Heart left ventricle (tissue), 13 donors: ENCODE results near the gene RELB.

Source experiments
- POLR2A ChIP-seq, 2 donors: fragments of 450-650 bp; IDR thresholded peaks; one replicate each; pipeline ENCODE4 v1.6.1; 2017; ENCODE audit warnings: antibody characterized with exemption in 2 of 2, mild to moderate bottlenecking in 2 of 2, moderate library complexity in 2 of 2
- TF ChIP-seq, protein P1 (sequence below), 12 donors: fragments of 200-600 bp; sonication (generic) in 4 of 12; IDR thresholded peaks; one replicate each; pipeline versions ENCODE4 v1.5.0 to v1.8.0; 2018 to 2022; ENCODE audit warnings: antibody characterized with exemption in 12 of 12, mild to moderate bottlenecking in 5 of 12
- donor health status: ischemic (EF 13 %, LVEDD 7.1; RV severe dilation, severe dysfunction).
- donor health status: DM: no; HTN: yes; CAD: no.
- donor health status: DM: no; HTN: no; CAD: no.
- donor health status: ischemic (EF 25% LVEDD 6.9; RV normal size, moderate dysfunction).
- donor health status: ischemic (EF 25% LVEDD 5.7; RV mildly dilated, moderate dysfunction).
- donor health status: ischemic (EF 35%, LVEDD 5.7; RV mildly dilated, moderate dysfunction).
- donor health status: nonischemic (EF 11% LVEDD 7.7; RV severe dilation, severe dysfunction).
- donor health status: DM: yes; HTN: yes; CAD: no.
- donor health status: PGD.
- donor health status: ischemic (EF 29% LVEDD 5.4; RV normal size, mild dysfunction).
- donor health status: nonischemic (EF 23%, LVEDD 6.1; RV moderate dilation, normal function).

DNA sequence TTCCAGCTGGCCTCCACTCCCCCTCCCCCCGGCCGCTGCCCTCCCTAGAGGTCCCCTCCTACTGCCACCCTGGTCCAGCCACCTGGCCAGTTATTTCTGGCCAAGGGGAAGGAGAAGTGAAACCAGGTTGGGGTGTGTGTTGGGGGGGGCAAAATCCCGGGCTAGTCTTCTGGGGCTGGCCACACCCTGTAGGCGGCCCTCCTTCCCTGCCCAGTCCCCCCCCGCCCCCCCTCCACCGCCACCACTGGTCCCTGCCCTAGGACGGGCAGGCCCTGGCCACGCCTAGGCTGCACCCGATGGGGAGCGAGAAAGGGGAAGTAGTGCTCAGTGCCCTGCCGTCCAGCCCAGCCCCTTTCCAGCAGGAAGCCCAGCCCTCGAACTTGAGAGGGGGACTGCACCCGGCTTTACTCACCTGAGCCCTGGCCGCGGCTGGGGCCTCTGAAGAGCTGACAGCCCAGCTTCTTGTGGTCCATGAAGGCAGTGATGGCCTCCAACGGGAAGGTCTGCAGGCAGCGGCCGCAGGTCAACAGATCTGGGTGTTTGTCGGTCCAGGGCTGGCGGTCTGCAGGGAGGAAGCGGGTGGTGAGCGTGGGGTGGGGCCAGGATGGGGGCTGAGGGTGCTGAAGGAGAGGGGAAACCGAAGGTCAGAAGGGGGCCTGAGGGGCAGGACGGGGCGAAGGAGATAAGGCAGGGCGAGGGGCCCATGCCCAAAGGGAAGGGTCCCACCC lies 74.2 kb downstream of the RELB start:
- TF ChIP-seq, protein P1, sequence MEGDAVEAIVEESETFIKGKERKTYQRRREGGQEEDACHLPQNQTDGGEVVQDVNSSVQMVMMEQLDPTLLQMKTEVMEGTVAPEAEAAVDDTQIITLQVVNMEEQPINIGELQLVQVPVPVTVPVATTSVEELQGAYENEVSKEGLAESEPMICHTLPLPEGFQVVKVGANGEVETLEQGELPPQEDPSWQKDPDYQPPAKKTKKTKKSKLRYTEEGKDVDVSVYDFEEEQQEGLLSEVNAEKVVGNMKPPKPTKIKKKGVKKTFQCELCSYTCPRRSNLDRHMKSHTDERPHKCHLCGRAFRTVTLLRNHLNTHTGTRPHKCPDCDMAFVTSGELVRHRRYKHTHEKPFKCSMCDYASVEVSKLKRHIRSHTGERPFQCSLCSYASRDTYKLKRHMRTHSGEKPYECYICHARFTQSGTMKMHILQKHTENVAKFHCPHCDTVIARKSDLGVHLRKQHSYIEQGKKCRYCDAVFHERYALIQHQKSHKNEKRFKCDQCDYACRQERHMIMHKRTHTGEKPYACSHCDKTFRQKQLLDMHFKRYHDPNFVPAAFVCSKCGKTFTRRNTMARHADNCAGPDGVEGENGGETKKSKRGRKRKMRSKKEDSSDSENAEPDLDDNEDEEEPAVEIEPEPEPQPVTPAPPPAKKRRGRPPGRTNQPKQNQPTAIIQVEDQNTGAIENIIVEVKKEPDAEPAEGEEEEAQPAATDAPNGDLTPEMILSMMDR (IDR thresholded peaks at IDR 0.05), result no peak
- TF ChIP-seq POLR2A (IDR thresholded peaks at IDR 0.05), result no peak
